Peyer's patch (tissue), 4 donors: ENCODE measurements around the gene MED22. TPM values are rescaled to one million over a fixed set of nuclear protein-coding genes. Genes with fewer than 3 reads are reported as not detected.

Experiments used
- DNase-seq, 3 donors: peaks; one replicate each; pipeline ENCODE4 v3.0.0-alpha.2; 2017 to 2019
- H3K27ac ChIP-seq, 4 donors: fragments of 200-600 bp; sonication (generic); one replicate each; pipeline ENCODE4 v1.5.1; 2016 to 2019
- H3K27me3 ChIP-seq, 2 donors: fragments of 200-600 bp; sonication (generic); one replicate each; pipeline ENCODE4 v1.5.1; 2019
- H3K36me3 ChIP-seq, 3 donors: fragments of 200-600 bp; sonication (generic); one replicate each; pipeline ENCODE4 v1.5.1; 2016 to 2019
- H3K4me1 ChIP-seq, 4 donors: fragments of 200-600 bp; sonication (generic); one replicate each; pipeline ENCODE4 v1.5.1; 2016 to 2019
- H3K4me3 ChIP-seq, 4 donors: fragments of 200-600 bp; sonication (generic); 1 replicate in 3 of 4; 2 replicates in 1 of 4; pipeline ENCODE4 v1.5.1; 2016 to 2019; ENCODE audit warnings: mild to moderate bottlenecking in 1 of 4
- H3K9me3 ChIP-seq, 4 donors: fragments of 200-600 bp; sonication (generic); one replicate each; pipeline ENCODE4 v1.5.1; 2016 to 2019; ENCODE audit warnings: mild to moderate bottlenecking in 1 of 4
- CTCF ChIP-seq, 6 experiments: fragments of 450-650 bp in 4 of 6; fragments of 200-600 bp in 2 of 6; sonication (generic) in 1 of 6; IDR thresholded peaks; one replicate each; pipeline ENCODE4 v1.5.1; 2017 to 2019; ENCODE audit warnings: antibody characterized with exemption in 6 of 6, mild to moderate bottlenecking in 3 of 6, moderate library complexity in 1 of 6
- POLR2A ChIP-seq, 2 donors: fragments of 450-650 bp; IDR thresholded peaks; one replicate each; pipeline ENCODE4 v1.5.1; 2017; ENCODE audit warnings: antibody characterized with exemption in 2 of 2, mild to moderate bottlenecking in 2 of 2, moderate library complexity in 2 of 2
- total RNA-seq, 4 donors: library from RNA; depleted of rRNA; stranded (reverse); fragments of >200 nt; gene quantifications; one replicate each; pipeline ENCODE4 v1.1.0, GENCODE V29; 2016

MED22 gene
- total RNA-seq, 4 donors from 2014 or later = 23.5 to 42.1 (median 31.2) TPM

- Histone ChIP-seq H3K4me3 (peak overlapping the region; percentile 94 to 100 (median 98)), H3K36me3 (peaks cover 0 to 28% (median 0%) of the 10 kb centered on the region in 3 donors), H3K27me3 (no peaks in the 10 kb centered on the region), H3K27ac (peak overlapping the region; percentile 96 to 100 (median 99)), H3K9me3 (no peaks in the 10 kb centered on the region), H3K4me1 (peaks cover 14 to 57% (median 26%) of the 10 kb centered on the region in 4 donors)
- TF ChIP-seq POLR2A (IDR thresholded peaks at IDR 0.05) = no peak
- TF ChIP-seq CTCF (IDR thresholded peaks at IDR 0.05) = no peak
- no peak for DNase-seq
Observed at GRCh38 chr9:133374612-133375115, 26.7 kb upstream of the MED22 start.

GRCh38 chr9:133372144-133372543 is 24.2 kb upstream of the MED22 start:
- no peak for DNase-seq
- Histone ChIP-seq H3K36me3 (peaks cover 0 to 31% (median 0%) of the 10 kb centered on the region in 3 donors), H3K4me3 (no peak overlapping the region), H3K27ac (peak overlapping the region in 3 of 4 donors; percentile 72 to 85 (median 80)), H3K4me1 (peaks cover 18 to 82% (median 33%) of the 10 kb centered on the region in 4 donors), H3K27me3 (no peaks in the 10 kb centered on the region), H3K9me3 (no peaks in the 10 kb centered on the region)
- TF ChIP-seq POLR2A (IDR thresholded peaks at IDR 0.05) = no peak
- no peak for TF ChIP-seq CTCF (IDR thresholded peaks at IDR 0.05)

- Histone ChIP-seq H3K27me3 (no peaks in the 10 kb centered on the region), H3K36me3 (peaks cover 0 to 39% (median 0%) of the 10 kb centered on the region in 3 donors), H3K9me3 (no peaks in the 10 kb centered on the region), H3K4me3 (peak overlapping the region in 2 of 4 donors; percentile 12 to 16), H3K27ac (peak overlapping the region; percentile 71 to 85 (median 76)), H3K4me1 (peaks cover 18 to 82% (median 30%) of the 10 kb centered on the region in 4 donors)
- peak in 2 of 3 donors; percentile 43 to 59 for DNase-seq
- TF ChIP-seq CTCF (IDR thresholded peaks at IDR 0.05) (no peak), POLR2A (IDR thresholded peaks at IDR 0.05) (no peak)
Observed at GRCh38 chr9:133371261-133371711, 23.4 kb upstream of the MED22 start.

- peak overlapping the region in 3 of 4 donors; percentile 7 to 16 (median 12) for H3K4me3 ChIP-seq
- no peak for TF ChIP-seq POLR2A (IDR thresholded peaks at IDR 0.05)
- no peak for TF ChIP-seq CTCF (IDR thresholded peaks at IDR 0.05)
- H3K4me1 ChIP-seq = peaks cover 18 to 82% (median 30%) of the 10 kb centered on the region in 4 donors
- no peaks in the 10 kb centered on the region for H3K9me3 ChIP-seq
- DNase-seq = peak in 2 of 3 donors; percentile 55 to 71
- H3K27ac ChIP-seq = peak overlapping the region; percentile 71 to 85 (median 76)
- H3K27me3 ChIP-seq = no peaks in the 10 kb centered on the region
- peaks cover 0 to 45% (median 0%) of the 10 kb centered on the region in 3 donors for H3K36me3 ChIP-seq
Observed at GRCh38 chr9:133370685-133371084, 22.8 kb upstream of the MED22 start.

- DNase-seq = no peak
- Histone ChIP-seq H3K9me3 (no peaks in the 10 kb centered on the region), H3K4me1 (peaks cover 14 to 82% (median 30%) of the 10 kb centered on the region in 4 donors), H3K36me3 (peaks cover 0 to 53% (median 0%) of the 10 kb centered on the region in 3 donors), H3K27me3 (no peaks in the 10 kb centered on the region), H3K4me3 (peak overlapping the region in 1 of 4 donors; percentile 20), H3K27ac (peak overlapping the region; percentile 71 to 85 (median 76))
- TF ChIP-seq CTCF (IDR thresholded peaks at IDR 0.05) (no peak), POLR2A (IDR thresholded peaks at IDR 0.05) (no peak)
Observed at GRCh38 chr9:133369933-133370332, 22.0 kb upstream of the MED22 start.
